Astrocyte (in vitro differentiated cells and primary cell): Measurements from ENCODE around the gene NMT1.

Experiments used
- CTCF ChIP-seq: IDR thresholded peaks from 2 replicates; pipeline ENCODE4 v1.5.1; 2011; ENCODE audit warnings: low read depth, mild to moderate bottlenecking, inconsistent platforms, low read length, moderate library complexity; ENCODE audit not compliant: insufficient read depth
- EZH2 ChIP-seq: IDR thresholded peaks from 2 replicates; pipeline ENCODE4 v1.6.1; 2012; ENCODE audit warnings: mild to moderate bottlenecking, low read length, inconsistent platforms; ENCODE audit not compliant: insufficient read depth

GRCh38 chr17:45096141-45096540 lies 35.0 kb downstream of the NMT1 start:
- TF ChIP-seq CTCF (peak; percentile 56), EZH2 (no peak)
